Measurements from ENCODE around the gene ZP2. TPM values are rescaled to one million over a fixed set of nuclear protein-coding genes. Genes with fewer than 3 reads are reported as not detected.
"Not testable (repeated sequence)": the region's sequence is repeated elsewhere in the genome, so short reads cannot be mapped to it uniquely, and the experiment has no call there.

ZP2 gene
- total RNA-seq, 1 experiment from 2014 or later, result not detected

- Histone ChIP-seq H3K9me3 (ENCODE audit: control insufficient read depth, low read depth, low read length) (no peaks in the 10 kb centered on the region), H3K23me2 (ENCODE audit: insufficient read length, low read depth, low read length, poor library complexity, severe bottlenecking) (peaks cover 13% of the 10 kb centered on the region), H2BK120ac (ENCODE audit: low read depth, low read length, poor library complexity, severe bottlenecking) (no peak overlapping the region), H3K79me2 (ENCODE audit: insufficient read depth, low read length) (no peaks in the 10 kb centered on the region), H2AFZ (ENCODE audit: low read length) (no peak overlapping the region), H3K14ac (ENCODE audit: insufficient read depth, low read length) (no peak overlapping the region), H3K18ac (ENCODE audit: insufficient read length, low read depth, low read length) (no peak overlapping the region), H3K27ac (ENCODE audit: insufficient read length, low read depth, low read length) (no peak overlapping the region), H2BK15ac (ENCODE audit: low read depth, low read length) (no peak overlapping the region), H3K4ac (ENCODE audit: low read depth, low read length) (no peak overlapping the region), H3K4me1 (ENCODE audit: insufficient read depth, low read length) (peaks cover 4% of the 10 kb centered on the region; the same call in 1 of the 2 replicates), H2AK5ac (ENCODE audit: insufficient read length, low read length) (no peak overlapping the region), H3K27me3 (ENCODE audit: insufficient read depth, low read length) (no peaks in the 10 kb centered on the region; the same call in 1 of the 2 replicates), H3K56ac (ENCODE audit: insufficient read length, low read depth, low read length) (no peak overlapping the region), H4K20me1 (ENCODE audit: control insufficient read depth, insufficient read depth, insufficient read length) (no peaks in the 10 kb centered on the region), H2BK20ac (ENCODE audit: low read depth, low read length, poor library complexity, severe bottlenecking) (no peak overlapping the region), H3K79me1 (ENCODE audit: insufficient read depth, low read depth, low read length, poor library complexity, severe bottlenecking) (no peaks in the 10 kb centered on the region), H4K91ac (ENCODE audit: insufficient read length, low read depth, low read length) (no peak overlapping the region), H3K23ac (ENCODE audit: insufficient read length, low read depth, low read length) (no peak overlapping the region), H3T11ph (ENCODE audit: low read length) (no peak overlapping the region), H2BK12ac (ENCODE audit: insufficient read length, low read depth, low read length) (no peak overlapping the region), H2BK5ac (ENCODE audit: insufficient read length, low read length) (no peak overlapping the region), H4K8ac (replicated peaks; ENCODE audit: insufficient read length, low read depth, low read length) (no peak overlapping the region), H4K5ac (ENCODE audit: insufficient read length, low read depth, low read length) (no peak overlapping the region), H3K4me2 (ENCODE audit: insufficient read depth, insufficient read length, low read length) (no peak overlapping the region), H3K9ac (ENCODE audit: extremely low read depth, insufficient read length, low read length) (no peak overlapping the region)
- TF ChIP-seq CTCF (conservative IDR thresholded peaks at IDR 0.05), result peak; percentile 77
- no peak overlapping the region for H3K27ac Mint-ChIP-seq
- H3K36me3 Mint-ChIP-seq (ENCODE audit: insufficient read depth in 1 of 3, low read depth in 3 of 3), result peaks cover 9 to 13% (median 12%) of the 10 kb centered on the region in 3 experiments; a peak in 6 of 7 replicates
- peaks cover 8% of the 10 kb centered on the region for H3K27me3 Mint-ChIP-seq (ENCODE audit: low read depth)
- DNase-seq, result peak; percentile 63
- H3K4me3 Mint-ChIP-seq, result no peak overlapping the region
- WGBS (ENCODE audit: extremely low coverage, insufficient read length, low lambda C conversion rate), result no CpG with 5 or more reads among the region's 6 CpGs
- H3K9me3 Mint-ChIP-seq, result no peaks in the 10 kb centered on the region; a peak in 1 of 5 replicates
- peaks cover 15 to 22% of the 10 kb centered on the region in 2 experiments for H3K4me1 Mint-ChIP-seq
Measured at GRCh38 chr16:21156767-21157467, 54.5 kb downstream of the ZP2 start.

GRCh38 chr16:21156011-21156410, 55.4 kb downstream of the ZP2 start:
- H2AFZ ChIP-seq (ENCODE audit: low read length); H3K4me2 ChIP-seq (ENCODE audit: insufficient read depth, insufficient read length, low read length); H3K9me3 ChIP-seq (ENCODE audit: control insufficient read depth, low read depth, low read length); H3K36me3 Mint-ChIP-seq (ENCODE audit: insufficient read depth in 1 of 3, low read depth in 3 of 3); H3K4me3 Mint-ChIP-seq; H3K23ac ChIP-seq (ENCODE audit: insufficient read length, low read depth, low read length); H3K27ac Mint-ChIP-seq; H3K27me3 ChIP-seq (ENCODE audit: insufficient read depth, low read length); H4K91ac ChIP-seq (ENCODE audit: insufficient read length, low read depth, low read length); H3T11ph ChIP-seq (ENCODE audit: low read length); H2BK20ac ChIP-seq (ENCODE audit: low read depth, low read length, poor library complexity, severe bottlenecking); H2BK12ac ChIP-seq (ENCODE audit: insufficient read length, low read depth, low read length); H4K20me1 ChIP-seq (ENCODE audit: control insufficient read depth, insufficient read depth, insufficient read length); H3K14ac ChIP-seq (ENCODE audit: insufficient read depth, low read length); H3K27ac ChIP-seq (ENCODE audit: insufficient read length, low read depth, low read length); H3K27me3 Mint-ChIP-seq (ENCODE audit: low read depth); H3K56ac ChIP-seq (ENCODE audit: insufficient read length, low read depth, low read length); H3K9ac ChIP-seq (ENCODE audit: extremely low read depth, insufficient read length, low read length); DNase-seq; H4K8ac ChIP-seq (replicated peaks; ENCODE audit: insufficient read length, low read depth, low read length); H3K4ac ChIP-seq (ENCODE audit: low read depth, low read length); H2AK5ac ChIP-seq (ENCODE audit: insufficient read length, low read length); H2BK5ac ChIP-seq (ENCODE audit: insufficient read length, low read length); H4K5ac ChIP-seq (ENCODE audit: insufficient read length, low read depth, low read length); H3K79me2 ChIP-seq (ENCODE audit: insufficient read depth, low read length); H3K9me3 Mint-ChIP-seq; H3K4me1 ChIP-seq (ENCODE audit: insufficient read depth, low read length); H2BK15ac ChIP-seq (ENCODE audit: low read depth, low read length); H2BK120ac ChIP-seq (ENCODE audit: low read depth, low read length, poor library complexity, severe bottlenecking); H3K18ac ChIP-seq (ENCODE audit: insufficient read length, low read depth, low read length); H3K79me1 ChIP-seq (ENCODE audit: insufficient read depth, low read depth, low read length, poor library complexity, severe bottlenecking): not testable (repeated sequence)
- no CpG with 5 or more reads among the region's 1 CpG for WGBS (ENCODE audit: extremely low coverage, insufficient read length, low lambda C conversion rate)
- peaks cover 13% of the 10 kb centered on the region for H3K23me2 ChIP-seq (ENCODE audit: insufficient read length, low read depth, low read length, poor library complexity, severe bottlenecking)
- peaks cover 15 to 22% of the 10 kb centered on the region in 2 experiments for H3K4me1 Mint-ChIP-seq
